ENCODE results near the gene AGFG1. TPM values are rescaled to one million over a fixed set of nuclear protein-coding genes. Genes with fewer than 3 reads are reported as not detected.

Gene AGFG1
- total RNA-seq, 1 experiment from 2014 or later: 86.1 TPM

DNA sequence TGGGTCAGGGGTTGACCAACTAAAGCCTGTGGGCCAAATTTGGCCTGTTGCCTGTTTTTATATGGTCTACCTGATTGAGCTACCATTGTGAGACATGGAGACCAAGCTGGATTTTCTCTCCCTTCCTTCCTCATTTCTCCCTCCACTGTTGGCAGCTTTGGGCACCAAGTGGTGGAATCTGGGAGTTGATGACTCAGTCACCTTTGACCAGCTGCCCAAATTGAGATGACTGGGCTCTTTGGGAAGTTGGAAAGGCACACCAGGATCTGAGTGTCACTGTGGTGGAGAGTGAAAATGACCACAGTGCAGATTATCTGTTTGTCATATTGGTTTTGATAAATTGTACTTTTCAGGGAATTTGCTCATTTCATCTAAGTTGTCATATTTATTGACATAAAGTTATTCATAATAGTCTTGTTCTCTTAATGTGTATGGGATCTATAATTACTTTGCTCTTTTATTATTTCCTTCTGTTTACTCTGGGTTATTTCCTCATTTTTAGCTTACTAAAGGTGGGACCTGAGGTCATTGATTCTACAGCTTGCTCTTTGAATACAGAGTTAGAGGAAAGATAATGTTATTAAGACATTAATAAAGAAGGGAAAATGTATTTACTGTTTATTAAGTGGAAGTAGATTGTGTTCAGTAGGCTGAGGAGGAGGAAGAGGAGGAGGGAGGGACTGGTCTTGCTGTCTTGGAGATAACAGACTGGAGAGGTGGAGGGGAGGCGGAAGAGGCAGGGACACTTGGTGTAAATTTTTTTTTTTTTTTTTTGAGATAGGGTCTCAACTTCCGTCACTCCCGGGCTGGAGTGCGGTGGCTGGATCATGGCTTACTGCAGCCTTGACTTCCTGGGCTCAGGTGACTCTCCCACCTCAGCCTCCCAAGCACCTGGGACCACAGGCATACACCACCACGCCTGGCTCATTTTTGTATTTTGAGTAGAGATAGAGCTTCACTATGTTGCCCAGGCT, 31.8 kb downstream of the AGFG1 start:
- peak overlapping the region; percentile 76 for H3K27ac Mint-ChIP-seq (ENCODE audit: low read depth, unreplicated experiment)

GRCh38 chr2:227504700-227505099, 32.7 kb downstream of the AGFG1 start:
- POLR2A ChIA-PET: interaction anchor here (0.6 to 1.8 kb wide), 5 partner anchors 10 to 1656 kb away, joined by 3 to 5 read pairs (median 3); no protein-coding TSS in a partner anchor
- H3K36me3 Mint-ChIP-seq (ENCODE audit: insufficient read depth, unreplicated experiment): peaks cover 11% of the 10 kb centered on the region
- H3K4me1 Mint-ChIP-seq (ENCODE audit: insufficient read depth, unreplicated experiment): peaks cover 33% of the 10 kb centered on the region
- CTCF ChIA-PET: no interaction called here
- intact Hi-C loops (cut with micrococcal nuclease): no loop called here
- H3K27me3 Mint-ChIP-seq (ENCODE audit: insufficient read depth, unreplicated experiment): no peaks in the 10 kb centered on the region
- H3K9me3 Mint-ChIP-seq (ENCODE audit: unreplicated experiment): no peaks in the 10 kb centered on the region
- peak overlapping the region; percentile 76 for H3K27ac Mint-ChIP-seq (ENCODE audit: low read depth, unreplicated experiment)
- BruUV-seq (replicated peaks): no TSS peak
- no peak for TF ChIP-seq CTCF (IDR thresholded peaks at IDR 0.05; ENCODE audit: unreplicated experiment)
- H3K4me3 Mint-ChIP-seq (ENCODE audit: unreplicated experiment): no peak overlapping the region
- DNase-seq (ENCODE audit: unreplicated experiment): no peak

More for the DNA sequence above, 31.8 kb downstream of the AGFG1 start:
- BruUV-seq (replicated peaks): no TSS peak
- H3K36me3 Mint-ChIP-seq (ENCODE audit: insufficient read depth, unreplicated experiment): peaks cover 11% of the 10 kb centered on the region
- ChIA-PET CTCF (interaction anchor here (0.6 kb wide), 1 partner anchor 65 kb away, joined by 5 read pairs; no protein-coding TSS in a partner anchor), POLR2A (interaction anchor here (0.6 to 1.8 kb wide), 4 partner anchors 12 to 96 kb away, joined by 3 to 8 read pairs (median 4); no protein-coding TSS in a partner anchor)
- no peaks in the 10 kb centered on the region for H3K27me3 Mint-ChIP-seq (ENCODE audit: insufficient read depth, unreplicated experiment)
- DNase-seq (ENCODE audit: unreplicated experiment): peak; percentile 91
- peaks cover 33% of the 10 kb centered on the region for H3K4me1 Mint-ChIP-seq (ENCODE audit: insufficient read depth, unreplicated experiment)
- intact Hi-C loops (cut with micrococcal nuclease): no loop called here
- TF ChIP-seq CTCF (IDR thresholded peaks at IDR 0.05; ENCODE audit: unreplicated experiment): no peak
- H3K9me3 Mint-ChIP-seq (ENCODE audit: unreplicated experiment): no peaks in the 10 kb centered on the region
- no peak overlapping the region for H3K4me3 Mint-ChIP-seq (ENCODE audit: unreplicated experiment)

GRCh38 chr2:227506456-227506855, 34.5 kb downstream of the AGFG1 start:
- no peak for TF ChIP-seq CTCF (IDR thresholded peaks at IDR 0.05; ENCODE audit: unreplicated experiment)
- BruUV-seq (replicated peaks): no TSS peak
- no peak overlapping the region for H3K27ac Mint-ChIP-seq (ENCODE audit: low read depth, unreplicated experiment)
- ChIA-PET CTCF (interaction anchor here (0.5 to 1.3 kb wide), 4 partner anchors 35 to 538 kb away, joined by 3 to 5 read pairs (median 3); partner anchors contain the start of gene AGFG1), POLR2A (interaction anchor here (0.7 to 0.8 kb wide), 2 partner anchors 58 to 404 kb away, joined by 3 read pairs; no protein-coding TSS in a partner anchor)
- no peak overlapping the region for H3K4me3 Mint-ChIP-seq (ENCODE audit: unreplicated experiment)
- intact Hi-C loops (cut with micrococcal nuclease): no loop called here
- H3K36me3 Mint-ChIP-seq (ENCODE audit: insufficient read depth, unreplicated experiment): peaks cover 9% of the 10 kb centered on the region
- peaks cover 49% of the 10 kb centered on the region for H3K4me1 Mint-ChIP-seq (ENCODE audit: insufficient read depth, unreplicated experiment)
- no peak for DNase-seq (ENCODE audit: unreplicated experiment)
- no peaks in the 10 kb centered on the region for H3K27me3 Mint-ChIP-seq (ENCODE audit: insufficient read depth, unreplicated experiment)
- no peaks in the 10 kb centered on the region for H3K9me3 Mint-ChIP-seq (ENCODE audit: unreplicated experiment)

GRCh38 chr2:227507963-227508362, 36.0 kb downstream of the AGFG1 start:
- Mint-ChIP-seq H3K9me3 (ENCODE audit: unreplicated experiment) (no peaks in the 10 kb centered on the region), H3K36me3 (ENCODE audit: insufficient read depth, unreplicated experiment) (peaks cover 5% of the 10 kb centered on the region), H3K27ac (ENCODE audit: low read depth, unreplicated experiment) (no peak overlapping the region), H3K27me3 (ENCODE audit: insufficient read depth, unreplicated experiment) (no peaks in the 10 kb centered on the region), H3K4me3 (ENCODE audit: unreplicated experiment) (no peak overlapping the region), H3K4me1 (ENCODE audit: insufficient read depth, unreplicated experiment) (peaks cover 53% of the 10 kb centered on the region)
- no peak for DNase-seq (ENCODE audit: unreplicated experiment)
- intact Hi-C loops (cut with micrococcal nuclease): no loop called here
- CTCF ChIA-PET: interaction anchor here (1.2 to 1.3 kb wide), 2 partner anchors 37 to 38 kb away, joined by 3 to 5 read pairs; partner anchors contain the start of gene AGFG1
- TF ChIP-seq CTCF (IDR thresholded peaks at IDR 0.05; ENCODE audit: unreplicated experiment): no peak
- POLR2A ChIA-PET: interaction anchor here (0.6 to 0.9 kb wide), 3 partner anchors 59 to 93 kb away, joined by 3 to 6 read pairs (median 4); no protein-coding TSS in a partner anchor
- BruUV-seq (replicated peaks): no TSS peak

Measured in MCF 10A (cell line).